AG04449 (cell line): Measurements from ENCODE around the gene SEC11A.
"Not testable (repeated sequence)": the region's sequence is repeated elsewhere in the genome, so short reads cannot be mapped to it uniquely, and the experiment has no call there.

ENCODE experiments used
- CTCF ChIA-PET: fragments of 350-600 bp; formaldehyde crosslinking; extraction: SDS; loops from one replicate; lab custom pipeline; 2021; ENCODE audit warnings: antibody characterized with exemption; lab: Yijun Ruan, JAX
- POLR2A ChIA-PET: fragments of 400-600, 350-600 bp; formaldehyde crosslinking; extraction: SDS; loops from one replicate; lab custom pipeline; 2020; ENCODE audit warnings: antibody characterized with exemption, inconsistent platforms; lab: Yijun Ruan, JAX
- DNase-seq: peaks from one replicate; pipeline ENCODE4 v3.0.0-alpha.2; 2010; ENCODE audit warnings: low read depth, low spot score
- H3K4me3 ChIP-seq: 2 replicates; pipeline ENCODE4 v1.5.1; 2011; ENCODE audit warnings: low read depth, mild to moderate bottlenecking, control low read depth, low read length
- TF ChIP-seq, protein P1 (sequence below): IDR thresholded peaks from one replicate; pipeline ENCODE4 v1.5.1; 2011; ENCODE audit warnings: mild to moderate bottlenecking, moderate library complexity, low read length, control low read depth, inconsistent platforms; ENCODE audit not compliant: insufficient read depth; ENCODE audit errors: missing control alignments

Gene SEC11A

DNA sequence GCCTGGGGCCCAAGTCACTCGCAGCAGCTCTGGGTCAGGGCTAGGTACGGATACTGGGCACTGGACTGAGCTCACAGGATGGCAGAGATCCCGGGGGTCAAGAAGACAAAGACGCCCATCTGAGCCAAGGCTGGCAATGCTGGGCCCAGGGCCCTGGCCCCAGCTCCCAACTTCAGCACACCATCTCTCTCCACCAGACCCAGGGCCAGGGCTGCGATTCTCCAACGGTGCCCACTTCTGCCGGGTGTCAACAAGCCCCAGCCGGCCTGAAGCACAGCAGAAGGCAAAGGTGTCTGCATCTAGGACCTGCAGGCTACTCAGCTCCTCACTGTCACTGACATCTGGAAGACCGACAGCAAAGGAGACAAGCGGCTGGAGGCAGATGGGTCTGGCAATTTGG is 70.4 kb downstream of the SEC11A start:
- CTCF ChIA-PET = no interaction called here

DNA sequence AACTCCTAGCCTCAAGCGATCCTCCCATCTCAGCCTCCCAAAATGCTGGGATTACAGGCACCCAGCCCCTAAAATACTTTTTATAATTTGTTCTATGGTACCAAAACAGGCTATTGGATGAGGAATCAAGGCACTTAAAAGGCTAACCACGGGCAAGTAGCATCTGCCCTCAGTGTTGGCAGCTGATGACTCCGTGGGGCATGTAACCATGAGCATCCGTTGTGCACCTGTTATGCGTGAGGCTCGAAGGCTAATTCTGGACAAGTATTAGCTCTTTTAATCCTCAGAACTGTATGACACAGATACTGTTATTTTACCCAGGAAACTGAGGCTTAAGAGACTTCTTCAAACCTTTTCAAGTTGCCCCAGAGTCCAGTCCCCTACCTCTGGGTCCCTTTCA is 72.1 kb downstream of the SEC11A start:
- ChIA-PET CTCF (interaction anchor here (0.9 to 1.5 kb wide), 2 partner anchors 9 kb away, joined by 3 read pairs; no protein-coding TSS in a partner anchor), POLR2A (no interaction called here)
- no peak for DNase-seq
- H3K4me3 ChIP-seq = no peak overlapping the region
- TF ChIP-seq, protein P1, sequence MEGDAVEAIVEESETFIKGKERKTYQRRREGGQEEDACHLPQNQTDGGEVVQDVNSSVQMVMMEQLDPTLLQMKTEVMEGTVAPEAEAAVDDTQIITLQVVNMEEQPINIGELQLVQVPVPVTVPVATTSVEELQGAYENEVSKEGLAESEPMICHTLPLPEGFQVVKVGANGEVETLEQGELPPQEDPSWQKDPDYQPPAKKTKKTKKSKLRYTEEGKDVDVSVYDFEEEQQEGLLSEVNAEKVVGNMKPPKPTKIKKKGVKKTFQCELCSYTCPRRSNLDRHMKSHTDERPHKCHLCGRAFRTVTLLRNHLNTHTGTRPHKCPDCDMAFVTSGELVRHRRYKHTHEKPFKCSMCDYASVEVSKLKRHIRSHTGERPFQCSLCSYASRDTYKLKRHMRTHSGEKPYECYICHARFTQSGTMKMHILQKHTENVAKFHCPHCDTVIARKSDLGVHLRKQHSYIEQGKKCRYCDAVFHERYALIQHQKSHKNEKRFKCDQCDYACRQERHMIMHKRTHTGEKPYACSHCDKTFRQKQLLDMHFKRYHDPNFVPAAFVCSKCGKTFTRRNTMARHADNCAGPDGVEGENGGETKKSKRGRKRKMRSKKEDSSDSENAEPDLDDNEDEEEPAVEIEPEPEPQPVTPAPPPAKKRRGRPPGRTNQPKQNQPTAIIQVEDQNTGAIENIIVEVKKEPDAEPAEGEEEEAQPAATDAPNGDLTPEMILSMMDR = no peak

More for the DNA sequence above, 70.4 kb downstream of the SEC11A start:
- no peak for DNase-seq
- TF ChIP-seq, protein P1 = no peak
- POLR2A ChIA-PET = no interaction called here
- no peak overlapping the region for H3K4me3 ChIP-seq

DNA sequence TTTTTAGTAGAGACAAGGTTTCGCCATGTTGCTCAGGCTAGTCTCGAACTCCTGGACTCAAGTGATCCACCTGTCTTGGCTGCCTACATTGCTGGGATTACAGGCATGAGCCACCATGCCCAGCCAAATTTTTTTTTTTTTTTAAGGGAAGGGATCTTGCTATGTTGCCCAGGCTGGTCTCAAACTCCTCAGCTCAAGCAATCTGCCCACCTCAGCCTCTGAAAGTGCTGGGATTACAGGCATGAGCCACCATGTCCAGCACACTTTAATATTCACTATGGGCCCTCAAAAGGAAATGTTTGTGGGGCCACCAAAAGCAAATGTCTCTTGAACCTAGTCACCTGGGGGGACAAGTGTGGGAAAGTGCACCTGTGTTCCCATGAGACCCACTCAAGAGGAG is 73.3 kb downstream of the SEC11A start:
- DNase-seq, H3K4me3 ChIP-seq: not testable (repeated sequence)
- ChIA-PET CTCF (interaction anchor here (0.8 kb wide), 1 partner anchor 10 kb away, joined by 4 read pairs; no protein-coding TSS in a partner anchor), POLR2A (interaction anchor here (1.1 kb wide), 1 partner anchor 11 kb away, joined by 4 read pairs; the partner anchor contains the start of gene WDR73)

DNA sequence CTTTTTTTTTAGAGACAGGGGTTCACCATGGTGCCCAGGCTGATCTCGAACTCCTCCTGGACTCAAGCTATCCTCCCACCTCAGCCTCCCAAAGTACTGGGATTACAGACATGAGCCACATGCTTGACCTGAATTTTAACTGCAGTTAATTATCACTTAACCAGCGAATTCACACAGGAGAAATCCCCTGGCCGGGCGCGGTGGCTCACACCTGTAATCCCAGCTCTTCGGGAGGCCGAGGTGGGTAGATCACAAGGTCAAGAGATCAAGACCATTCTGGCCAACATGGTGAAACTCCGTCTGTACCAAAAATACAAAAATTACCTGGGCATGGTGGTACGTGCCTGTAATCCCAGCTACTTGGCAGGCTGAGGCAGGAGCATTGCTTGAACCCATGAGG is 74.1 kb downstream of the SEC11A start:
- CTCF ChIA-PET = interaction anchor here (1.4 kb wide), 1 partner anchor 10 kb away, joined by 3 read pairs; no protein-coding TSS in a partner anchor
- POLR2A ChIA-PET, DNase-seq, H3K4me3 ChIP-seq: not testable (repeated sequence)

DNA sequence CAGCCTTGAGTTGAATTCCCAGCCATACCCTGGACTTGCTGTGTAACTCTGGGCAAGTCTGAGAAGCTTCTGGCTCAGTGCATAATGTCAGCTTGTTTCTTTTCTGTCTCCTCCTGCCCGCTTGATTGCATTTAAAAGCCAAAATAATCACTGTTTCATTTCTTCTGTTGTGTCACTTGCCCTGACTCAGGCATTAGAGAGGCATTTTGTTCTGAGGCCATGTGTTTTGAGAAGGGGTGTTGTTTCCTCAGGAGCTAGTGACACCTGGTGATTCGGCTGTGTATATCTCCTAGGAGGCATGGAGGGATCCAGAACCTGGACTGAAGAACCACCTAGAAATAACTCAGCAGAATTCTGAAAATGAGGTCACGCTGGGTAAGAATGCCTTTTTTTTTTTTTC is 77.8 kb downstream of the SEC11A start:
- ChIA-PET POLR2A (interaction anchor here (0.5 to 0.7 kb wide), 2 partner anchors 16 to 97 kb away, joined by 3 read pairs; partner anchors contain the start of gene WDR73), CTCF (interaction anchor here (0.8 to 1.3 kb wide), 2 partner anchors 13 to 50 kb away, joined by 3 read pairs; no protein-coding TSS in a partner anchor)
- H3K4me3 ChIP-seq = no peak overlapping the region
- no peak for DNase-seq
- TF ChIP-seq, protein P1 = no peak

DNA sequence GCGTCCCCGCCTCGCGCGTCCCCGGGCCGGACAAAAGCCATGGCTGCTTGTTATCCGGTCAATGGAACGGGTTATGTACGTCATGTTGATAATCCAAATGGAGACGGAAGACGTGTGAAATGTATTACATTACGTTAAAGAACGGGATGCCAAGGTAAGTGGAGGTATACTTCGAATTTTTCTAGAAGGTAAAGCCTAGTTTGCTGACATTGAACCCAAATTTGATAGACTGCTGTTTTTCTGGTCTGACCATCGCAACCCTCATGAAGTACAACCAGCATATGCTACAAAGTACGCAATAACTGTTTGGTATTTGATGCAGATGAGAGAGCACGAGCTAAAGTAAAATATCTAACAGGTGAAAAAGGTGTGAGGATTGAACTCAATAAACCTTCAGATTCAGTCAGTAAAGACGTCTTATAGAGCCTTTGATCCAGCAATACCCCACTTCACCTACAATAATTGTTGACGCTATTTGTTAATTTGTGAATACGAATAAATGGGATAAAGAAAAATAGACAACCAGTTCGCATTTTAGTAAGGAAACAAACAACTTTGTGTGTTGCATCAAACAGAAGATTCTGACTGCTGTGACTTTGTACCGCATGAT is 81.6 kb downstream of the SEC11A start:
- ChIA-PET CTCF (interaction anchor here (0.9 kb wide), 3 partner anchors 10 to 320 kb away, joined by 3 to 4 read pairs (median 3); no protein-coding TSS in a partner anchor), POLR2A (interaction anchor here (0.6 to 0.8 kb wide), 2 partner anchors 20 to 294 kb away, joined by 3 read pairs; partner anchors contain the start of gene WDR73)
- peak overlapping the region; percentile 65 for H3K4me3 ChIP-seq
- TF ChIP-seq, protein P1 = no peak
- no peak for DNase-seq
